Glutamatergic neuron (in vitro differentiated cells): Measurements from ENCODE around the gene ARHGAP8. TPM values are rescaled to one million over a fixed set of nuclear protein-coding genes. Genes with fewer than 3 reads are reported as not detected.

Experiments used
- DNase-seq: peaks from one replicate; pipeline ENCODE4 v3.0.0; 2022
- H3K27ac Mint-ChIP-seq: one replicate; pipeline ENCODE4 v1.8.0; 2020; ENCODE audit warnings: mild to moderate bottlenecking, mixed read lengths, inconsistent platforms; ENCODE audit not compliant: unreplicated experiment
- H3K27me3 Mint-ChIP-seq: one replicate; pipeline ENCODE4 v1.8.0; 2020; ENCODE audit warnings: mild to moderate bottlenecking, moderate library complexity, mixed read lengths, inconsistent platforms; ENCODE audit not compliant: unreplicated experiment
- H3K36me3 Mint-ChIP-seq: one replicate; pipeline ENCODE4 v1.8.0; 2020; ENCODE audit warnings: mild to moderate bottlenecking, mixed read lengths, inconsistent platforms; ENCODE audit not compliant: unreplicated experiment
- H3K4me1 Mint-ChIP-seq: one replicate; pipeline ENCODE4 v1.8.0; 2020; ENCODE audit warnings: mild to moderate bottlenecking, low read depth, mixed read lengths, inconsistent platforms; ENCODE audit not compliant: unreplicated experiment
- H3K4me3 Mint-ChIP-seq: one replicate; pipeline ENCODE4 v1.8.0; 2020; ENCODE audit warnings: mild to moderate bottlenecking, mixed read lengths, inconsistent platforms; ENCODE audit not compliant: unreplicated experiment
- H3K9me3 Mint-ChIP-seq: one replicate; pipeline ENCODE4 v1.8.0; 2020; ENCODE audit warnings: mild to moderate bottlenecking, moderate library complexity, mixed read lengths, inconsistent platforms; ENCODE audit not compliant: unreplicated experiment
- total RNA-seq: library from RNA; stranded (reverse); fragmentation: NEBNext Ultra II Directional; extraction: Animal tissue kit (Norgen Biotek cat#: 25700); gene quantifications from one replicate; pipeline ENCODE4 v1.2.1, GENCODE V29; 2021; ENCODE audit not compliant: unreplicated experiment
- TF ChIP-seq, protein P1 (sequence below): fragments of 200-600 bp; sonication (generic); IDR thresholded peaks from one replicate; pipeline ENCODE4 v1.5.0; 2021; ENCODE audit not compliant: partially characterized antibody, unreplicated experiment

Gene ARHGAP8
- total RNA-seq, 1 donor from 2014 or later: 0.59 TPM

DNA sequence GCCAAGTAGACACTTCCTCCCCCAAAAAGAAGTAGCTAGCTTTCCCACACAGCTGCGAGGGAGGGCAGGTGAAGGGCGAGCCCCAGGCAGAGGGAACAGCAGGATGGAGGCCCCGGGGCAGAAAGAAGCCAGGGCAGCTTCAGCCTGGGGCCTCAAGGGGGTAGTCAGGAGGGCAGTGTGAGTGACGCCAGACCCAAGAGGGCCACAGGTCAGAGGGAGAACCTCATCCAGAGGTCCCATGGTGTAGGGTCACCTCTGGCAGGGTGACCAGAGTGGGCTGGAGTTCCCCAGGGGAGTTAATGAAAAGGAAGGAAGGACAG, 41.2 kb upstream of the ARHGAP8 start:
- Mint-ChIP-seq H3K36me3 (no peaks in the 10 kb centered on the region), H3K4me3 (no peak overlapping the region), H3K27ac (no peak overlapping the region), H3K9me3 (no peaks in the 10 kb centered on the region), H3K27me3 (peaks cover 11% of the 10 kb centered on the region), H3K4me1 (peaks cover 1% of the 10 kb centered on the region)
- no peak for DNase-seq
- TF ChIP-seq, protein P1, sequence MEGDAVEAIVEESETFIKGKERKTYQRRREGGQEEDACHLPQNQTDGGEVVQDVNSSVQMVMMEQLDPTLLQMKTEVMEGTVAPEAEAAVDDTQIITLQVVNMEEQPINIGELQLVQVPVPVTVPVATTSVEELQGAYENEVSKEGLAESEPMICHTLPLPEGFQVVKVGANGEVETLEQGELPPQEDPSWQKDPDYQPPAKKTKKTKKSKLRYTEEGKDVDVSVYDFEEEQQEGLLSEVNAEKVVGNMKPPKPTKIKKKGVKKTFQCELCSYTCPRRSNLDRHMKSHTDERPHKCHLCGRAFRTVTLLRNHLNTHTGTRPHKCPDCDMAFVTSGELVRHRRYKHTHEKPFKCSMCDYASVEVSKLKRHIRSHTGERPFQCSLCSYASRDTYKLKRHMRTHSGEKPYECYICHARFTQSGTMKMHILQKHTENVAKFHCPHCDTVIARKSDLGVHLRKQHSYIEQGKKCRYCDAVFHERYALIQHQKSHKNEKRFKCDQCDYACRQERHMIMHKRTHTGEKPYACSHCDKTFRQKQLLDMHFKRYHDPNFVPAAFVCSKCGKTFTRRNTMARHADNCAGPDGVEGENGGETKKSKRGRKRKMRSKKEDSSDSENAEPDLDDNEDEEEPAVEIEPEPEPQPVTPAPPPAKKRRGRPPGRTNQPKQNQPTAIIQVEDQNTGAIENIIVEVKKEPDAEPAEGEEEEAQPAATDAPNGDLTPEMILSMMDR: no peak

DNA sequence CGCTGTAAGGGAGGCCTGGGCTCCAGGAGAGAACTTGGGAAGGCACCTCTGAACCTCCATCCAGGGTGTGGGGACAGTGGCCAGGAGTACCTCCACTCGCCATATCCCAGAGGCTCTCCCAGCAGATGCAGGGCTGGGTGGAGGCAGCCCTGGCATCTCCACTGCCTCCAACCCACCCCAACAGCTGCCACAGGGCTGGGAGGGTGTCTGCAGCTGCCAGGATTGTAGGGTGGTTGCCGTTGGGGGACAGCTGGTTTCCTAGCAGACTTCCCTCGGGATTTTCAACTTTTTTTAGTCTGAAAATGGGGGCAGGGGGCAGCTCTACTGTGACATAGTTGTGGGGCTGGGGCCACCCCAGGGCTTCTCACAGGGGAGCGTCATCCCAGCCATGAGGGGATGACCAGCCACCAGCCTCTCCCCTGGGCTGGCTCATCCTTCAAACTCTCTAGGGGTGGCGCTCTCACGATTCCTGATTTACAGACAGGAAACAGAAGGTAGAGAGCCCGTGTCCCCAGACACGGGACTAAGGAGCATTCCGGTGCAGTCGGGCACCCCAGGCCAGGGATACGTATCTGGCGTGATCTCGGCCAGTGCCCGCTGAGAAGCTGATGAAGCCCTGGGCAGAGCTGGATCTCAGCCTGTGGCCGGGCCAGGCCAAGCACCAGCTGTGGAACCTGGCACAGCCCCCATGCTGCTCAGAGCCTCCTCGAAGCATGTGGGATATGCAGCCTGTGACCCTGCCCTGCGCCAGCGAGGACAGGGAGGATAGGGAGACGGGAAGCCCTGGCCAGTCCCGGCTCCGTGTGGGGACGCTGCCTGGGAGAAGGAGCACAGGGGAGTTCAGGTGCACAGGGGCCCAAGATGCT, 40.5 kb upstream of the ARHGAP8 start:
- Mint-ChIP-seq H3K9me3 (no peaks in the 10 kb centered on the region), H3K4me1 (peaks cover 1% of the 10 kb centered on the region), H3K27ac (no peak overlapping the region), H3K36me3 (no peaks in the 10 kb centered on the region), H3K27me3 (peaks cover 11% of the 10 kb centered on the region), H3K4me3 (no peak overlapping the region)
- TF ChIP-seq, protein P1: no peak
- no peak for DNase-seq

DNA sequence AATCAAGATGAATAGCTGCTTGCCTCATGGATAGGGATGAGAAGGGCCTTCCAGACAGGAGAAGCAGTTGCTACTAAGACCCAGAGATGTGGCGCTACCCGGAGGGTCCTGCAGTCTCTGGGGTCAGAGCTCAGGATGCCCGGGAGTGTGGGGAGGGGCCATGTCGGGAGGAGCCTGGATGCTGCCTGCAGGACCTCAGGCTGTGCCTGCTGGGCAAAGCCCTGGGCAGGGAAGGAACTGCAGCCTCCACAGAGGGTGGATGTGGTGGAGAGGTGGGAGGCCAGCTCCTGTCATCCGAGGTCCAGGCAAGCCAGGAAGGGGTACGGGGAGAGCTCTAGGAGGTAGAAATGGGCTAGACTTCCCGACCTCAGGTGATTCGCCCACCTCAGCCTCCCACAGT, 39.4 kb upstream of the ARHGAP8 start:
- no peak overlapping the region for H3K27ac Mint-ChIP-seq
- no peak overlapping the region for H3K4me3 Mint-ChIP-seq
- peaks cover 1% of the 10 kb centered on the region for H3K4me1 Mint-ChIP-seq
- no peaks in the 10 kb centered on the region for H3K36me3 Mint-ChIP-seq
- no peaks in the 10 kb centered on the region for H3K9me3 Mint-ChIP-seq
- TF ChIP-seq, protein P1: no peak
- DNase-seq: no peak
- peaks cover 9% of the 10 kb centered on the region for H3K27me3 Mint-ChIP-seq

DNA sequence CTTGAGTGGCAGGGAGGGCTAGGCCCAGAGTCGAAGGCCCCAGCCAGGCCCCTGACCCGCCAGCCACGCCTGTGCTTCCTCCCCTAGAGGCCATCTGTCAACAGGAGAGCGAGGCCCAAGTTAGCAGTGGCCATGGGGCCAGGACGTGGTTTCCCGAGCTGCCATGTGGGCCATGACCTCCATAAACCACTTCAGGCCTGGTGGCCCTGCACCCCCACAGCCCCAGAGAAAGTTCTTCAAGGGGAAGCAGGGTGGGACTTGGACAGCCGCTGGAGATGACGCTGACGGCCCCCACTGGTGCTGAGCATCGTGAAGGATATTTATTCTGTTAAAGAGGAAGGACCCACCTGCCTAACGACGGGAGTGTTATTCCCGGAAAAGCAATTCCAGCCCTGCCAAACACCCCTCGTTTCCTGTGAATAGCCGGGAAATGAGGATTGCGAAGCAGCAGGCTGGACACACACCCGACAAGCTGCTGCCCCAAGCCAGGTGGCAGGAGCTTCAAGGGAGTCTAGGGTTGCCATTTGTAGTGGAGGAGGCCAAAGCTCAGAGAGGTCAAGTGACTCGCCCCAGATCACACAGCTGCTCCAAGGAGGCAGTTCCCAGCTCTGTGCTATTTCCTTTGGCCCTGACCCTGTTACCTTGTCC, 37.5 kb upstream of the ARHGAP8 start:
- no peaks in the 10 kb centered on the region for H3K36me3 Mint-ChIP-seq
- DNase-seq: no peak
- H3K4me1 Mint-ChIP-seq: peaks cover 4% of the 10 kb centered on the region
- TF ChIP-seq, protein P1: no peak
- no peak overlapping the region for H3K4me3 Mint-ChIP-seq
- peaks cover 8% of the 10 kb centered on the region for H3K27me3 Mint-ChIP-seq
- peaks cover 1% of the 10 kb centered on the region for H3K9me3 Mint-ChIP-seq
- H3K27ac Mint-ChIP-seq: no peak overlapping the region

DNA sequence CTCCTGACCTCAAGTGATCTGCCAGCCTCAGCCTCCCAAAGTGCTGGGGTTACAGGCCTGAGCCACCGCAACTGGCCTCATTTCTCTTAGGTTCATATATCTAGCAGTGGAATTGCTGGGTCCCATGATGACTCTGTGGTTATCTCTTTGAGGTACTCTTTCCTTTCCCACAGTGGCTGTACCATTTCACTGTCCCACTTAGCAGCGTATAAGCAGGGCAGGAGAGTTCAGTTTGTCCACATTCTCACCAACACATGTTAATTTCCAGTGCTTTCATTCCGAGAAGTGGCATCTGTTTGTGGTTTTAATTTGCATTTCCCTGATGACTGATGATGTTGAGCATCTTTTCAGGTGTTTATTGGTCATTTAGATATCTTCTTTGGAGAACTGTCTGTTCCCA, 34.0 kb upstream of the ARHGAP8 start:
- no peak for DNase-seq
- Mint-ChIP-seq H3K27ac (no peak overlapping the region), H3K4me3 (no peak overlapping the region), H3K4me1 (peaks cover 8% of the 10 kb centered on the region), H3K27me3 (peaks cover 8% of the 10 kb centered on the region), H3K9me3 (peaks cover 1% of the 10 kb centered on the region), H3K36me3 (no peaks in the 10 kb centered on the region)
- TF ChIP-seq, protein P1: no peak
